Astrocyte of the hippocampus (primary cell): ENCODE measurements around the gene ROCK2.
"Not testable (repeated sequence)": the region's sequence is repeated elsewhere in the genome, so short reads cannot be mapped to it uniquely, and the experiment has no call there.

ENCODE experiments used
- DNase-seq: peaks from one replicate; pipeline ENCODE4 v3.0.0; 2011; ENCODE audit warnings: low read depth, low spot score

ROCK2 gene

GRCh38 chr2:11236335-11236734 lies 108.1 kb downstream of the ROCK2 start:
- no peak for DNase-seq

- no peak for DNase-seq
Measured at GRCh38 chr2:11235583-11235982, 108.9 kb downstream of the ROCK2 start.

GRCh38 chr2:11234309-11234708 lies 110.1 kb downstream of the ROCK2 start:
- DNase-seq = no peak

GRCh38 chr2:11231193-11231592 lies 113.2 kb downstream of the ROCK2 start:
- not testable (repeated sequence) for DNase-seq

GRCh38 chr2:11228692-11229091 lies 115.7 kb downstream of the ROCK2 start:
- DNase-seq = no peak

GRCh38 chr2:11227595-11227994 lies 116.8 kb downstream of the ROCK2 start:
- no peak for DNase-seq

- DNase-seq = no peak
Measured at GRCh38 chr2:11224887-11225286, 119.5 kb downstream of the ROCK2 start.

GRCh38 chr2:11222845-11223244 lies 121.6 kb downstream of the ROCK2 start:
- DNase-seq = no peak

GRCh38 chr2:11220445-11220844 lies 124.0 kb downstream of the ROCK2 start:
- no peak for DNase-seq

GRCh38 chr2:11215407-11215806 lies 129.0 kb downstream of the ROCK2 start:
- no peak for DNase-seq

- no peak for DNase-seq
Measured at GRCh38 chr2:11214770-11215169, 129.7 kb downstream of the ROCK2 start.

- DNase-seq = no peak
Measured at GRCh38 chr2:11213975-11214374, 130.5 kb downstream of the ROCK2 start.

- peak; percentile 92 for DNase-seq
Measured at GRCh38 chr2:11213090-11213638, 131.3 kb downstream of the ROCK2 start.

GRCh38 chr2:11212645-11213044 lies 131.8 kb downstream of the ROCK2 start:
- no peak for DNase-seq

- DNase-seq = no peak
Measured at GRCh38 chr2:11208083-11208482, 136.4 kb downstream of the ROCK2 start.

- peak; percentile 24 for DNase-seq
Measured at GRCh38 chr2:11203480-11203879, 141.0 kb downstream of the ROCK2 start.

GRCh38 chr2:11201969-11202368 lies 142.5 kb downstream of the ROCK2 start:
- no peak for DNase-seq

- no peak for DNase-seq
Measured at GRCh38 chr2:11200651-11201050, 143.8 kb downstream of the ROCK2 start.

- no peak for DNase-seq
Measured at GRCh38 chr2:11196246-11196645, 148.2 kb downstream of the ROCK2 start.

GRCh38 chr2:11187731-11188130 lies 156.7 kb downstream of the ROCK2 start:
- DNase-seq = no peak

- peak; percentile 56 for DNase-seq
Measured at GRCh38 chr2:11187083-11187619, 157.3 kb downstream of the ROCK2 start.

GRCh38 chr2:11186145-11186544 lies 158.3 kb downstream of the ROCK2 start:
- no peak for DNase-seq

GRCh38 chr2:11182951-11183350 lies 161.5 kb downstream of the ROCK2 start:
- DNase-seq = no peak

GRCh38 chr2:11180653-11181052 lies 163.8 kb downstream of the ROCK2 start:
- DNase-seq = no peak
